IPS-15b (cell line): ENCODE data around the gene FBXL4.
A peak's percentile ranks its signal among the peaks of the same experiment; 100 is the strongest.

Experiments
- H3K27me3 ChIP-seq: one replicate; pipeline ENCODE4 v1.6.1; 2013; ENCODE audit warnings: low read length; ENCODE audit not compliant: control insufficient read depth, insufficient read depth
- H3K36me3 ChIP-seq: one replicate; pipeline ENCODE4 v1.6.1; 2013; ENCODE audit warnings: low read length; ENCODE audit not compliant: control insufficient read depth, insufficient read depth
- H3K4me1 ChIP-seq: one replicate; pipeline ENCODE4 v1.6.1; 2013; ENCODE audit warnings: mild to moderate bottlenecking, low read length; ENCODE audit not compliant: control insufficient read depth, insufficient read depth
- H3K4me3 ChIP-seq: one replicate; pipeline ENCODE4 v1.5.1; 2013; ENCODE audit warnings: low read depth, low read length
- H3K9ac ChIP-seq: one replicate; pipeline ENCODE4 v1.6.1; 2013; ENCODE audit warnings: low read depth, mild to moderate bottlenecking, low read length
- H3K9me3 ChIP-seq: one replicate; pipeline ENCODE4 v1.6.1; 2013; ENCODE audit warnings: mild to moderate bottlenecking, low read length; ENCODE audit not compliant: control insufficient read depth, insufficient read depth

FBXL4 gene

GRCh38 chr6:98842342-98843180 is 105.2 kb downstream of the FBXL4 start:
- Histone ChIP-seq H3K9me3 (no peaks in the 10 kb centered on the region), H3K4me3 (peak overlapping the region; percentile 46), H3K4me1 (peaks cover 3% of the 10 kb centered on the region), H3K36me3 (no peaks in the 10 kb centered on the region), H3K27me3 (peaks cover 94% of the 10 kb centered on the region), H3K9ac (no peak overlapping the region)

- Histone ChIP-seq H3K36me3 (no peaks in the 10 kb centered on the region), H3K4me3 (peak overlapping the region; percentile 46), H3K9ac (no peak overlapping the region), H3K4me1 (peaks cover 10% of the 10 kb centered on the region), H3K9me3 (no peaks in the 10 kb centered on the region), H3K27me3 (peaks cover 94% of the 10 kb centered on the region)
These were observed 106.0 kb downstream of the FBXL4 start for GRCh38 chr6:98841621-98842341.

- Histone ChIP-seq H3K4me3 (no peak overlapping the region), H3K36me3 (no peaks in the 10 kb centered on the region), H3K9ac (no peak overlapping the region), H3K27me3 (peaks cover 94% of the 10 kb centered on the region), H3K4me1 (peaks cover 10% of the 10 kb centered on the region), H3K9me3 (no peaks in the 10 kb centered on the region)
These were observed 106.7 kb downstream of the FBXL4 start for GRCh38 chr6:98840996-98841513.

GRCh38 chr6:98840385-98840784 is 107.4 kb downstream of the FBXL4 start:
- H3K4me3 ChIP-seq: no peak overlapping the region
- no peaks in the 10 kb centered on the region for H3K9me3 ChIP-seq
- H3K36me3 ChIP-seq: no peaks in the 10 kb centered on the region
- H3K4me1 ChIP-seq: peaks cover 10% of the 10 kb centered on the region
- no peak overlapping the region for H3K9ac ChIP-seq
- peaks cover 97% of the 10 kb centered on the region for H3K27me3 ChIP-seq

GRCh38 chr6:98839781-98840361 is 107.9 kb downstream of the FBXL4 start:
- Histone ChIP-seq H3K27me3 (peaks cover 99% of the 10 kb centered on the region), H3K4me3 (no peak overlapping the region), H3K4me1 (peaks cover 10% of the 10 kb centered on the region), H3K36me3 (no peaks in the 10 kb centered on the region), H3K9me3 (no peaks in the 10 kb centered on the region), H3K9ac (no peak overlapping the region)

- peaks cover 93% of the 10 kb centered on the region for H3K27me3 ChIP-seq
- no peaks in the 10 kb centered on the region for H3K36me3 ChIP-seq
- no peaks in the 10 kb centered on the region for H3K9me3 ChIP-seq
- H3K4me1 ChIP-seq: peaks cover 8% of the 10 kb centered on the region
- H3K9ac ChIP-seq: no peak overlapping the region
- H3K4me3 ChIP-seq: no peak overlapping the region
These were observed 108.8 kb downstream of the FBXL4 start for GRCh38 chr6:98838975-98839374.

GRCh38 chr6:98838032-98838431 is 109.7 kb downstream of the FBXL4 start:
- peaks cover 93% of the 10 kb centered on the region for H3K27me3 ChIP-seq
- no peak overlapping the region for H3K4me3 ChIP-seq
- H3K9ac ChIP-seq: no peak overlapping the region
- peaks cover 9% of the 10 kb centered on the region for H3K4me1 ChIP-seq
- no peaks in the 10 kb centered on the region for H3K9me3 ChIP-seq
- H3K36me3 ChIP-seq: no peaks in the 10 kb centered on the region

GRCh38 chr6:98836962-98837944 is 110.5 kb downstream of the FBXL4 start:
- no peak overlapping the region for H3K9ac ChIP-seq
- H3K4me3 ChIP-seq: no peak overlapping the region
- H3K27me3 ChIP-seq: peaks cover 93% of the 10 kb centered on the region
- no peaks in the 10 kb centered on the region for H3K9me3 ChIP-seq
- peaks cover 9% of the 10 kb centered on the region for H3K4me1 ChIP-seq
- H3K36me3 ChIP-seq: no peaks in the 10 kb centered on the region

- H3K36me3 ChIP-seq: no peaks in the 10 kb centered on the region
- peak overlapping the region; percentile 65 for H3K4me3 ChIP-seq
- no peak overlapping the region for H3K9ac ChIP-seq
- H3K27me3 ChIP-seq: peaks cover 93% of the 10 kb centered on the region
- peaks cover 11% of the 10 kb centered on the region for H3K4me1 ChIP-seq
- H3K9me3 ChIP-seq: no peaks in the 10 kb centered on the region
These were observed 111.5 kb downstream of the FBXL4 start for GRCh38 chr6:98836025-98836961.
